ENCODE measurements around the gene SCML1. TPM values are rescaled to one million over a fixed set of nuclear protein-coding genes. Genes with fewer than 3 reads are reported as not detected.
A peak's percentile ranks its signal among the peaks of the same experiment; 100 is the strongest.

The SCML1 gene
- total RNA-seq, 1 experiment from 2014 or later, result 7.0 TPM

DNA sequence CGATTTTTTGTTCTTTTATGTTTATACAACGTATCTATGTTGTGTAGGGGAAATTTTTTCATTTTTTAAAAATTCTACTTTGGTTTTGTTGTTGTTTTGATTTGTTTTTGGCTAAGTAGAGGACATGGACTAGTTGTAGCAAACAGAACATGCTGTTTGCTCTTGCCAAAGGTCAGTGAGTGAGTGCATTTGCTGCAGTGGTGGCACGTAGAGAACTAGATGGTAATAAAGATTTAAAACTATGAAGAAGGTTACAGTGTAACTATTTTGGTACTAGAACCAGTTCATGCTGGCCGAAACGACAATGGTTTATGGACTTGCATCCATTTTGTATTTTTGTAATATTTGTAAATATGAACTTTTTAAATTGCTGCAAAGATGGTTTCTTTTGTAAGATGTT lies 1.9 kb upstream of the SCML1 start:
- DNase-seq (ENCODE audit: low read depth, low spot score), result no peak
- CTCF ChIA-PET, result no interaction called here
- in situ Hi-C loops (cut with HindIII; ENCODE audit: low pct_unique_long_range_greater_than_20kb, low sequenced_read_pairs), result no loop called here
- Histone ChIP-seq H3K4me1 (ENCODE audit: control insufficient read depth, insufficient read depth, low read length) (no peaks in the 10 kb centered on the region; the same call in 1 of the 2 replicates), H3K36me3 (ENCODE audit: control insufficient read depth, insufficient read depth, low read length) (no peaks in the 10 kb centered on the region), H3K27me3 (ENCODE audit: control insufficient read depth, insufficient read depth, low read length) (no peaks in the 10 kb centered on the region), H3K4me3 (ENCODE audit: low read depth in 2 of 2, low read length in 2 of 2) (no peak overlapping the region), H3K27ac (ENCODE audit: low read length) (no peak overlapping the region), H3K9me3 (ENCODE audit: control insufficient read depth, insufficient read depth, low read depth, low read length) (no peaks in the 10 kb centered on the region)
- BruUV-seq (replicated peaks), result no TSS peak
- TF ChIP-seq, protein P1, sequence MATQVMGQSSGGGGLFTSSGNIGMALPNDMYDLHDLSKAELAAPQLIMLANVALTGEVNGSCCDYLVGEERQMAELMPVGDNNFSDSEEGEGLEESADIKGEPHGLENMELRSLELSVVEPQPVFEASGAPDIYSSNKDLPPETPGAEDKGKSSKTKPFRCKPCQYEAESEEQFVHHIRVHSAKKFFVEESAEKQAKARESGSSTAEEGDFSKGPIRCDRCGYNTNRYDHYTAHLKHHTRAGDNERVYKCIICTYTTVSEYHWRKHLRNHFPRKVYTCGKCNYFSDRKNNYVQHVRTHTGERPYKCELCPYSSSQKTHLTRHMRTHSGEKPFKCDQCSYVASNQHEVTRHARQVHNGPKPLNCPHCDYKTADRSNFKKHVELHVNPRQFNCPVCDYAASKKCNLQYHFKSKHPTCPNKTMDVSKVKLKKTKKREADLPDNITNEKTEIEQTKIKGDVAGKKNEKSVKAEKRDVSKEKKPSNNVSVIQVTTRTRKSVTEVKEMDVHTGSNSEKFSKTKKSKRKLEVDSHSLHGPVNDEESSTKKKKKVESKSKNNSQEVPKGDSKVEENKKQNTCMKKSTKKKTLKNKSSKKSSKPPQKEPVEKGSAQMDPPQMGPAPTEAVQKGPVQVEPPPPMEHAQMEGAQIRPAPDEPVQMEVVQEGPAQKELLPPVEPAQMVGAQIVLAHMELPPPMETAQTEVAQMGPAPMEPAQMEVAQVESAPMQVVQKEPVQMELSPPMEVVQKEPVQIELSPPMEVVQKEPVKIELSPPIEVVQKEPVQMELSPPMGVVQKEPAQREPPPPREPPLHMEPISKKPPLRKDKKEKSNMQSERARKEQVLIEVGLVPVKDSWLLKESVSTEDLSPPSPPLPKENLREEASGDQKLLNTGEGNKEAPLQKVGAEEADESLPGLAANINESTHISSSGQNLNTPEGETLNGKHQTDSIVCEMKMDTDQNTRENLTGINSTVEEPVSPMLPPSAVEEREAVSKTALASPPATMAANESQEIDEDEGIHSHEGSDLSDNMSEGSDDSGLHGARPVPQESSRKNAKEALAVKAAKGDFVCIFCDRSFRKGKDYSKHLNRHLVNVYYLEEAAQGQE (IDR thresholded peaks at IDR 0.05; ENCODE audit: insufficient read depth in 1 of 2, low read depth in 2 of 2, low read length in 1 of 2), result no peak
- no peak for TF ChIP-seq TCF7L2 (IDR thresholded peaks at IDR 0.05; ENCODE audit: low read depth, low read length)
- no peak for TF ChIP-seq SIN3A (IDR thresholded peaks at IDR 0.05; ENCODE audit: borderline replicate concordance, insufficient read depth, low read depth, low read length)
- TF ChIP-seq CTCF (IDR thresholded peaks at IDR 0.05), result no peak
- TF ChIP-seq POLR2AphosphoS5 (IDR thresholded peaks at IDR 0.05; ENCODE audit: low read depth, low read length), result no peak
- POLR2A ChIA-PET, result no interaction called here
- no peak for ATAC-seq
- intact Hi-C loops (cut with micrococcal nuclease; ENCODE audit: unreplicated experiment), result no loop called here

- peak overlapping the region; percentile 63; the same call in 1 of the 2 replicates for H3K27ac ChIP-seq (ENCODE audit: low read length)
- peaks cover 4% of the 10 kb centered on the region for H3K4me1 ChIP-seq (ENCODE audit: control insufficient read depth, insufficient read depth, low read length)
- intact Hi-C loops (cut with micrococcal nuclease; ENCODE audit: unreplicated experiment), result no loop called here
- H3K4me3 ChIP-seq (ENCODE audit: low read depth in 2 of 2, low read length in 2 of 2), result peak overlapping the region; percentile 43 to 57
- no peak for DNase-seq (ENCODE audit: low read depth, low spot score)
- H3K9me3 ChIP-seq (ENCODE audit: control insufficient read depth, insufficient read depth, low read depth, low read length), result no peaks in the 10 kb centered on the region
- H3K27me3 ChIP-seq (ENCODE audit: control insufficient read depth, insufficient read depth, low read length), result no peaks in the 10 kb centered on the region
- ChIA-PET POLR2A (no interaction called here), CTCF (no interaction called here)
- 0 out of 2 replicates have a peak, but pooled peaks have one; percentile 6 for ATAC-seq
- TF ChIP-seq SIN3A (IDR thresholded peaks at IDR 0.05; ENCODE audit: borderline replicate concordance, insufficient read depth, low read depth, low read length), result no peak
- no peaks in the 10 kb centered on the region for H3K36me3 ChIP-seq (ENCODE audit: control insufficient read depth, insufficient read depth, low read length)
- BruUV-seq (replicated peaks), result no TSS peak
- in situ Hi-C loops (cut with HindIII; ENCODE audit: low pct_unique_long_range_greater_than_20kb, low sequenced_read_pairs), result no loop called here
These were observed 826 bp upstream of the SCML1 start for GRCh38 chrX:17736478-17736855.

DNA sequence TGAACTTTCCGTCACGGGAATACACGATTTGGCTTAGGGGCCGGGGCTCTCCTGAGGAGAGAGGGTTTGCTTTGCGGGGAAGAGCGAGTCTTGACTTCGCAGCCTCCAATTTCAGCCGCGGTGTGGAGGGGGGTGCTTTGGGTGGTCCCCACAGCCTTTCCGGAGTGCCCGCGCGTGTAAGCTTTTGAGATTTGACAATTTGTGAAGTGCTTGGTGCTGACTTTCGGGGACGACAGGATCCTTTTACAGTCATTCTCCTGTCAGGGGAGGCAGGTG lies 355 bp downstream of the SCML1 start:
- Histone ChIP-seq H3K9me3 (ENCODE audit: control insufficient read depth, insufficient read depth, low read depth, low read length) (no peaks in the 10 kb centered on the region), H3K27me3 (ENCODE audit: control insufficient read depth, insufficient read depth, low read length) (no peaks in the 10 kb centered on the region), H3K27ac (ENCODE audit: low read length) (peak overlapping the region; percentile 39; the same call in 1 of the 2 replicates), H3K4me3 (ENCODE audit: low read depth in 2 of 2, low read length in 2 of 2) (peak overlapping the region; percentile 65 to 76), H3K36me3 (ENCODE audit: control insufficient read depth, insufficient read depth, low read length) (no peaks in the 10 kb centered on the region), H3K4me1 (ENCODE audit: control insufficient read depth, insufficient read depth, low read length) (peaks cover 5% of the 10 kb centered on the region)
- ATAC-seq (no peak), DNase-seq (ENCODE audit: low read depth, low spot score) (no peak)
- POLR2A ChIA-PET, result no interaction called here
- in situ Hi-C loops (cut with HindIII; ENCODE audit: low pct_unique_long_range_greater_than_20kb, low sequenced_read_pairs), result no loop called here
- CTCF ChIA-PET, result no interaction called here
- no peak for TF ChIP-seq SIN3A (IDR thresholded peaks at IDR 0.05; ENCODE audit: borderline replicate concordance, insufficient read depth, low read depth, low read length)
- TF ChIP-seq CTCF (IDR thresholded peaks at IDR 0.05), result no peak
- TF ChIP-seq POLR2AphosphoS5 (IDR thresholded peaks at IDR 0.05; ENCODE audit: low read depth, low read length), result no peak
- TF ChIP-seq, protein P1 (IDR thresholded peaks at IDR 0.05; ENCODE audit: insufficient read depth in 1 of 2, low read depth in 2 of 2, low read length in 1 of 2), result no peak
- no peak for TF ChIP-seq TCF7L2 (IDR thresholded peaks at IDR 0.05; ENCODE audit: low read depth, low read length)
- BruUV-seq (replicated peaks), result no TSS peak
- intact Hi-C loops (cut with micrococcal nuclease; ENCODE audit: unreplicated experiment), result no loop called here

All from Panc1 (cell line).